Naive thymus-derived CD4-positive, alpha-beta T cell (primary cell): ENCODE results near the gene WNT5A. TPM values are rescaled to one million over a fixed set of nuclear protein-coding genes. Genes with fewer than 3 reads are reported as not detected.

Source experiments
- ATAC-seq: fragments of 150-1000 bp; cut with Tn5 transposase; 2 replicates; pipeline ENCODE4 v1.10.0; 2021; ENCODE audit warnings: mild to moderate bottlenecking, moderate library complexity
- CTCF ChIA-PET: fragments of 350-600 bp; sonication (Branson Sonifier 250); formaldehyde crosslinking; loops from one replicate; lab custom pipeline; 2021; ENCODE audit warnings: antibody characterized with exemption; lab: Charles Lee
- POLR2A ChIA-PET: fragments of 350-600 bp; sonication (Branson Sonifier 250); formaldehyde crosslinking; loops from one replicate; lab custom pipeline; 2021; ENCODE audit warnings: antibody characterized with exemption, inconsistent platforms; lab: Charles Lee
- DNase-seq, 9 donors: peaks; one replicate each; pipeline versions ENCODE4 v3.0.0 to v3.0.0-alpha.2; 2020 to 2022; ENCODE audit warnings: mixed read lengths in 1 of 9
- H3K27ac ChIP-seq: one replicate; pipeline ENCODE4 v1.7.0; 2013; ENCODE audit warnings: mild to moderate bottlenecking, low read depth, low read length, moderate library complexity
- H3K27me3 ChIP-seq, 2 donors: one replicate each; pipeline ENCODE4 v1.7.0; 2013; ENCODE audit warnings: low read length in 2 of 2, mild to moderate bottlenecking in 2 of 2, moderate library complexity in 2 of 2; ENCODE audit not compliant: control insufficient read depth in 2 of 2, insufficient read depth in 2 of 2
- H3K36me3 ChIP-seq, 3 experiments: 1 replicate in 2 of 3; 2 replicates in 1 of 3; pipeline ENCODE4 v1.7.0; 2013; ENCODE audit warnings: low read length in 3 of 3, mild to moderate bottlenecking in 3 of 3, moderate library complexity in 1 of 3; ENCODE audit not compliant: insufficient read depth in 3 of 3, control insufficient read depth in 2 of 3
- H3K4me1 ChIP-seq, 2 donors: one replicate each; pipeline ENCODE4 v1.7.0; 2013; ENCODE audit warnings: low read length in 2 of 2, mild to moderate bottlenecking in 2 of 2, moderate library complexity in 1 of 2; ENCODE audit not compliant: control insufficient read depth in 2 of 2, insufficient read depth in 2 of 2
- H3K4me3 ChIP-seq: 2 replicates; pipeline ENCODE4 v1.7.0; 2013; ENCODE audit warnings: mild to moderate bottlenecking, low read length
- H3K9me3 ChIP-seq, 3 experiments: 1 replicate in 2 of 3; 2 replicates in 1 of 3; pipeline ENCODE4 v1.7.0; 2013; ENCODE audit warnings: low read length in 3 of 3; ENCODE audit not compliant: control insufficient read depth in 2 of 3
- H3K27ac Mint-ChIP-seq, 9 donors: one replicate each; pipeline ENCODE4 v1.8.0; 2020 to 2022; ENCODE audit warnings: mixed read lengths in 9 of 9, mild to moderate bottlenecking in 8 of 9, moderate library complexity in 5 of 9, inconsistent platforms in 2 of 9
- H3K27me3 Mint-ChIP-seq, 5 donors: one replicate each; pipeline ENCODE4 v1.8.0; 2021 to 2022; ENCODE audit warnings: mixed read lengths in 5 of 5, mild to moderate bottlenecking in 1 of 5
- H3K36me3 Mint-ChIP-seq, 5 donors: one replicate each; pipeline ENCODE4 v1.8.0; 2020 to 2022; ENCODE audit warnings: mixed read lengths in 5 of 5, mild to moderate bottlenecking in 3 of 5, inconsistent platforms in 1 of 5
- H3K4me1 Mint-ChIP-seq, 7 donors: one replicate each; pipeline ENCODE4 v1.8.0; 2020 to 2022; ENCODE audit warnings: mixed read lengths in 7 of 7, mild to moderate bottlenecking in 3 of 7, inconsistent platforms in 1 of 7
- H3K4me3 Mint-ChIP-seq, 10 donors: one replicate each; pipeline ENCODE4 v1.8.0; 2020 to 2022; ENCODE audit warnings: mild to moderate bottlenecking in 10 of 10, mixed read lengths in 10 of 10, moderate library complexity in 6 of 10, inconsistent platforms in 2 of 10
- H3K9me3 Mint-ChIP-seq, 11 donors: one replicate each; pipeline ENCODE4 v1.8.0; 2020 to 2022; ENCODE audit warnings: mixed read lengths in 11 of 11, mild to moderate bottlenecking in 4 of 11, inconsistent platforms in 1 of 11, moderate library complexity in 1 of 11
- intact Hi-C, 2 donors: fragments of 100-400 bp; cut with micrococcal nuclease; formaldehyde crosslinking; loops; one replicate each; pipeline ENCODE4 v1.15.1; 2023
- polyA plus RNA-seq, 2 donors: library from polyadenylated mRNA; unstranded; fragments of 300-500 nt; fragmentation: Illumina TruSeq; gene quantifications; one replicate each; pipeline ENCODE4 v1.2.3, GENCODE V29; 2021
- total RNA-seq, 6 experiments: library from RNA in 5 of 6; stranded (reverse) in 5 of 6; gene quantifications; 1 replicate in 5 of 6; 2 replicates in 1 of 6; pipeline ENCODE4 v1.2.3 and lab custom pipeline; 2021 to 2026

WNT5A gene
- under 1 TPM in 1 of 5 experiments, not detected in 4; 0.36 TPM for total RNA-seq
- polyA plus RNA-seq: not detected
- not detected for total RNA-seq (lab: John Stamatoyannopoulos, UW)

DNA sequence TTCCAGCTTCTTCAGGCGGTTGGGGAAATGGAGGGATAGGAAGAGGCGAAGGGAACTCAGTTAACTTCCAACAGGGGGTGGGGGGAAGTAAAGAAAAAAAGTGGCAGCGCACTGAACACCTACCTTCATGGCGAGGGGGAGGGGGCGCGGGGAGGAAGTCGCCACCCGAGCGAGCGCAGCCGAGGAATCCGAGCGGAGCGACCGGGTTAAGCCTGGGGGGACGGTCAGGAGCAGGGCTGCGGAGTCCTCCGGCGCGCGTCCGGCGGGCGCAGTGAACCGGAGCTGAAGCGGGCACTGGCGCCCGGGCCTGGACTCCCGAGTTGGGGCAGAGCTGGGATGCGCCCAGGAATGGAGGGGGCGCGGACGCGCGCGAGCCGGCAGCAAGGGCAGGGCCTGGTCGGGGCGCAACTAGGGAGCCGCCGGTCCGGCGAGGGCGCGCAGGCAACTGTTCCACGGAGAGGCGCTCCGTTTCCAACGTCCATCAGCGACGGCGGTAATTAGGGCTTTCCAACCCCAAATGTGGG, at the start of gene WNT5A:
Gene WNT5A (minus strand): TSS at position 450 of the 524 bp plus-strand sequence. CDS start 321 bp downstream, at position 129.
- Mint-ChIP-seq H3K4me1 (peaks cover 0 to 51% (median 26%) of the 10 kb centered on the region in 7 donors), H3K36me3 (peaks cover 0 to 5% (median 0%) of the 10 kb centered on the region in 5 donors), H3K27me3 (peaks cover 59 to 89% (median 70%) of the 10 kb centered on the region in 5 donors), H3K27ac (peak within 1 kb of the TSS in 1 of 9 donors; percentile 79), H3K9me3 (peaks cover 0 to 11% (median 0%) of the 10 kb centered on the region in 11 donors), H3K4me3 (peak within 1 kb of the TSS; percentile 40 to 85 (median 70))
- Histone ChIP-seq H3K27me3 (peaks cover 0 to 4% of the 10 kb centered on the region in 2 donors), H3K27ac (no peak within 1 kb of the TSS), H3K36me3 (no peaks in the 10 kb centered on the region), H3K4me1 (no peaks in the 10 kb centered on the region), H3K4me3 (no peak within 1 kb of the TSS), H3K9me3 (no peaks in the 10 kb centered on the region)
- ChIA-PET POLR2A (no interaction called here), CTCF (no interaction called here)
- DNase-seq (no peak), ATAC-seq (no peak)
- intact Hi-C loops: loop anchor here in 1 of 2 donors (5.0 kb wide), 1 partner anchor 815 kb away; no protein-coding TSS in a partner anchor

DNA sequence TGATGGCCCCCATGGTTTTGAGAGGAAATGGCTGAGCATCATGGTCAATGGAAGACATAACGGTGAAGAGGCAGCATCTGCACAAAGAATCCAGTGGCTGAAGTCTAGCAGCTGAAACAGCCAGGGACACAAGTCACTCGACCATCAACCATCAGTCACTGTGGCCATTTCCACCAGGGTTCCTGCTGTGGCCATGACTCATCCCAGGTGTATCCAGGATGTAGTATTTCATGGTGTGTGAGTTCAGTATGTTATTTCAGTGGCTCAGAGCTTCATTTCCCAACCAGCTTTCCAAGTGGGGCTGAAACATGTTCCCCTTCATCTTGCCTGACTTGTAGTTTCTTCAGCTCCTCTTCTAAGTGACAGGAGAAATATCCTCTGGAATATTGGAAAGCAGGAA, 47.8 kb upstream of the WNT5A start:
- intact Hi-C loops: no loop called here
- H3K4me1 Mint-ChIP-seq: no peaks in the 10 kb centered on the region
- POLR2A ChIA-PET: no interaction called here

DNA sequence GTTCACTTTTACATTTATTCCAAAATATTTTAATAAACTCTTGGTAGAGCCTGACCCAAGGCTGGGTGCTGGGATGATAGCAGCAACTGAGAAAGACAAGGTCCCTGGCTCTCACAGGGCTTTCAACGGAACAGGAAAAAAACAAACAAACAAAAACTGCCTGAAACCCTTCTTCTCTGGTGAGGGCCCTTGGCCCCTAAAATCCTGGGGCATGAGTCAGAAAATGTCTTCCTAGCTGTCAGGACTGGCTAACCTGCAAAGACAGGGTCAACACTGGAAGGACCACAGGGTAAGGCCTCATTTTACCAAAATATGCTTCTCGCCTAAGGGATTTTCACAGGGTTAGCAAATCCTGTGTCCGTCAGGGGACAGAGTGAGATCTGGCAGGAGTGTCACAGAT, 45.7 kb upstream of the WNT5A start:
- H3K4me1 ChIP-seq: no peaks in the 10 kb centered on the region
- peaks cover 0 to 4% (median 0%) of the 10 kb centered on the region in 5 donors for H3K27me3 Mint-ChIP-seq
- no peaks in the 10 kb centered on the region for H3K36me3 Mint-ChIP-seq
- no peaks in the 10 kb centered on the region for H3K9me3 ChIP-seq
- intact Hi-C loops: no loop called here
- H3K36me3 ChIP-seq: no peaks in the 10 kb centered on the region
- CTCF ChIA-PET: no interaction called here
- H3K9me3 Mint-ChIP-seq: peaks cover 0 to 7% (median 0%) of the 10 kb centered on the region in 11 donors
- H3K27me3 ChIP-seq: no peaks in the 10 kb centered on the region
- H3K27ac ChIP-seq: no peak overlapping the region
- no peaks in the 10 kb centered on the region for H3K4me1 Mint-ChIP-seq
- no peak overlapping the region for H3K4me3 ChIP-seq
- no peak overlapping the region for H3K4me3 Mint-ChIP-seq
- H3K27ac Mint-ChIP-seq: no peak overlapping the region
- POLR2A ChIA-PET: no interaction called here
- ATAC-seq (no peak), DNase-seq (no peak)

More for the DNA sequence above, 47.8 kb upstream of the WNT5A start:
- H3K4me1 ChIP-seq: no peaks in the 10 kb centered on the region
- H3K27me3 ChIP-seq: no peaks in the 10 kb centered on the region
- Mint-ChIP-seq H3K27me3 (peaks cover 0 to 4% (median 0%) of the 10 kb centered on the region in 5 donors), H3K36me3 (no peaks in the 10 kb centered on the region), H3K9me3 (peaks cover 0 to 7% (median 0%) of the 10 kb centered on the region in 11 donors), H3K27ac (no peak overlapping the region), H3K4me3 (no peak overlapping the region)
- no peaks in the 10 kb centered on the region for H3K36me3 ChIP-seq
- H3K4me3 ChIP-seq: no peak overlapping the region
- H3K9me3 ChIP-seq: no peaks in the 10 kb centered on the region
- DNase-seq (no peak), ATAC-seq (no peak)
- CTCF ChIA-PET: no interaction called here
- H3K27ac ChIP-seq: no peak overlapping the region

DNA sequence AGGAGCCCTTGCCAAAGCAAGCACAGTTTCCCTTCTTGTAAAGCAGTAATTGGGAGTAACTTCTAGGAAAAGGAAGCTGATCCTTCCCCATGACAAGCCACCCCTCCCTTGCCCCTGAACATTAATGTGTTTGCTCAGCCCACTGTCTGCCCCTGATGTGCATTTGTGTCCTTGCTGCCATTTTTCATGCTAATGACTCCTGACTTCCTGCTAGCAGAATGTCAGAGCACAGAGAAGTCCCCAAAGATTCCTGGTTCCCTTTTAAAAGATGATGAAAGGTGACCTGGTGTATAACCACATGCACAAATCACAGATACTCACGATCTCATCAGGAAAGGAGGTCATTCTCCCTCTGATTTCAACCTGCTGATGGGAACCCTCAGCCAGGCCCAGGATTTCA, 44.2 kb upstream of the WNT5A start:
- CTCF ChIA-PET: no interaction called here
- POLR2A ChIA-PET: no interaction called here

DNA sequence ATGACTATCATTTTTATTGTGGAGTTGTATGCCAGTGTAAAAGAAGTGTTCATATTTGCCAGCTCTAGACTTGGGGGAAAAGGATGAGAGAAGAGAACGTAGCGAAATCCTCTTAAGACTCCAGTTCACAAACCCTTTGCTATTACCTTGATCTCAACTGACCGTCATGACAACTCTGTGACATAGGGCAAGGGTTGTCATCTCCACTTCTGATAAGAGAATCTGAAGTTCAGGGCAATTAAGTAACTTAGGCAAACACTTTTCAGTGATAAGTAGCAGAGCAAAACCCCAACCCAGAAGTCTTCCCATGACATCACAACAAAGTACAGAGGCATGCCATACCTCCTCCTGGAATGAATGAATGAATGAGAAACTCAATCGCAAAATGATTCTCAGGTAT, 40.3 kb upstream of the WNT5A start:
- peaks cover 0 to 7% (median 0%) of the 10 kb centered on the region in 11 donors for H3K9me3 Mint-ChIP-seq
- ChIA-PET CTCF (no interaction called here), POLR2A (no interaction called here)
- intact Hi-C loops: no loop called here
- ATAC-seq (no peak), DNase-seq (no peak)
- H3K27ac ChIP-seq: no peak overlapping the region
- no peaks in the 10 kb centered on the region for H3K36me3 Mint-ChIP-seq
- no peak overlapping the region for H3K27ac Mint-ChIP-seq
- no peak overlapping the region for H3K4me3 Mint-ChIP-seq
- H3K9me3 ChIP-seq: no peaks in the 10 kb centered on the region
- H3K36me3 ChIP-seq: no peaks in the 10 kb centered on the region
- H3K4me1 ChIP-seq: no peaks in the 10 kb centered on the region
- H3K27me3 Mint-ChIP-seq: peaks cover 0 to 11% (median 0%) of the 10 kb centered on the region in 5 donors
- H3K4me3 ChIP-seq: no peak overlapping the region
- peaks cover 0 to 2% (median 0%) of the 10 kb centered on the region in 7 donors for H3K4me1 Mint-ChIP-seq
- H3K27me3 ChIP-seq: no peaks in the 10 kb centered on the region

More for the DNA sequence above, 44.2 kb upstream of the WNT5A start:
- H3K9me3 ChIP-seq: no peaks in the 10 kb centered on the region
- intact Hi-C loops: no loop called here
- peaks cover 0 to 9% (median 0%) of the 10 kb centered on the region in 11 donors for H3K9me3 Mint-ChIP-seq
- H3K27ac Mint-ChIP-seq: no peak overlapping the region
- H3K36me3 Mint-ChIP-seq: no peaks in the 10 kb centered on the region
- H3K4me1 Mint-ChIP-seq: no peaks in the 10 kb centered on the region
- H3K4me3 ChIP-seq: no peak overlapping the region
- H3K4me1 ChIP-seq: no peaks in the 10 kb centered on the region
- no peaks in the 10 kb centered on the region for H3K27me3 ChIP-seq
- H3K36me3 ChIP-seq: no peaks in the 10 kb centered on the region
- no peak for ATAC-seq
- peaks cover 0 to 4% (median 0%) of the 10 kb centered on the region in 5 donors for H3K27me3 Mint-ChIP-seq
- no peak overlapping the region for H3K4me3 Mint-ChIP-seq
- no peak overlapping the region for H3K27ac ChIP-seq
- no peak for DNase-seq

DNA sequence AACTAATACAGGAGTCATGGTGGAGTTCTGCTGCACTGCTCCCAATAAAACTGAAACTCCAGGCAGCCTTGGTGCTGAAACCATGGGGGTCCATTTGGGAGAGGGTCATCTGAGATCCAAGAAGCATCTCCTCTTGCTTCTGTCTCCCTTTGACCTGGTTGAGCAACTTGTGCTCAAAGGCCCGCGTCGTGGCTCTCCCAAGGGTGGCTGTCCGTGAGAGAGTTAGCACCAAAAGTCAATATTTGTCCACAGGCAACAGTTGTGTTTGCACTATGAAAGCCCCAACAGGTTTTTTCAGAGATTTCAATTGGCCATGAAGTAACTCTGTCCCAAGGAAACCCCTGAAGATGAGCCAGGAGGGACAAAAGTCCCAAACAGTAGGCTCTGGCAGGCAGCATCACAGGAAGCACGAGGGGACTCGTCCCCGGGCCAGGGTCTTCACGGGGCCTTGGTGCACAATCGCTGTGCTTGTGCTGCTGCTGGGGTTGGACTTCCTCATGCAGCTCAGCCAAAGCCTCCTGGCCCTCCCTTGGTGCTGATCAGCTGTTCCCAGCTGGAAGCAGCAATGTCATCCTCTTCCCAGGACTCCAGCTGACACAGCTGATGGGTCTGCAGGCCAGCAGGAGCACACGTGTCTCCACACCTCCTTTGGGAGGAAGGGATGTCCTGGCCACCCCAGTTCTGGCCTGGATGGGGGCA, 39.4 kb upstream of the WNT5A start:
- Mint-ChIP-seq H3K4me1 (peaks cover 0 to 9% (median 0%) of the 10 kb centered on the region in 7 donors), H3K36me3 (no peaks in the 10 kb centered on the region), H3K9me3 (peaks cover 0 to 6% (median 0%) of the 10 kb centered on the region in 11 donors), H3K27ac (no peak overlapping the region), H3K27me3 (peaks cover 0 to 11% (median 0%) of the 10 kb centered on the region in 5 donors), H3K4me3 (no peak overlapping the region)
- ChIA-PET POLR2A (no interaction called here), CTCF (no interaction called here)
- H3K27ac ChIP-seq: no peak overlapping the region
- no peaks in the 10 kb centered on the region for H3K9me3 ChIP-seq
- H3K27me3 ChIP-seq: no peaks in the 10 kb centered on the region
- DNase-seq (no peak), ATAC-seq (no peak)
- H3K4me3 ChIP-seq: no peak overlapping the region
- no peaks in the 10 kb centered on the region for H3K4me1 ChIP-seq
- intact Hi-C loops: no loop called here
- H3K36me3 ChIP-seq: no peaks in the 10 kb centered on the region
